HG02943 (cell line): ENCODE results near the gene ZNF710.

Experiments used
- ATAC-seq: cut with Tn5 transposase; IDR thresholded peaks from one replicate; pipeline ENCODE4 v1.9.1; 2021; ENCODE audit warnings: mild to moderate bottlenecking, low read depth, moderate library complexity; ENCODE audit not compliant: unreplicated experiment

The ZNF710 gene

DNA sequence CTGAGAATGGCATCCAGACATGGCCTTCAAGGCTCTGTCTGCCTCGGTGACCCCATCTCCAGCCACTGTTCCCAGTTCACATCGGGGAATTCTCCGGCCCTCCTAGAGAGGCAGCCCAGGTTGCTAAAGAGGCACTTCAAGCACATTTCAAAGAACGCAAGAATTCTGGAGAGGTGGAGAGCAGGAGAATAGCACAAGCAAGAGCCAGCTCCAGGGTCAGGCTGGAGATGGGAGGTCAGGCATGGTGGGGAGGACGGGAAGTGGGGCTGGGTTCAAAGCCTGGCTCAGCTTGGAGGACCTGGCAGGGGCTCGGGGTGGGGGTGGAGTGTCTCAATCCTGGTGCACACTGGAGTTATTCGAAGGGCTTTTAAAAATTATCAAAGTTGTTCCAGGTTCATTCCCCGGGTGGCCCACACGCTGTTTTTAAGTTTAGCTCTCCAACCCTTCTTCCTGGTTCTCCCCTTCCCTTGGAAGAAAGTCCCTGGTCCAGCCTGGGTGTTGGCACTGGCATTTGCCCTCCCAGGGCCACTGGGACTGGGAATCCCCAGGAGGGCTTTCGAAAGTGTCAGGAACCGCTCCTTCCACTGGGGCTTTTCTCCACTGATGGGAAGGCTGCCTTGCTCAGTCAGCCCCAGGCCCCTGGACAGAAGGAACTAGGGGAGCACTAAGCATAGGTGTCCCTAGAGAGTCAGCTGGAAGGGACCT is 35.8 kb downstream of the ZNF710 start:
- ATAC-seq: no peak

DNA sequence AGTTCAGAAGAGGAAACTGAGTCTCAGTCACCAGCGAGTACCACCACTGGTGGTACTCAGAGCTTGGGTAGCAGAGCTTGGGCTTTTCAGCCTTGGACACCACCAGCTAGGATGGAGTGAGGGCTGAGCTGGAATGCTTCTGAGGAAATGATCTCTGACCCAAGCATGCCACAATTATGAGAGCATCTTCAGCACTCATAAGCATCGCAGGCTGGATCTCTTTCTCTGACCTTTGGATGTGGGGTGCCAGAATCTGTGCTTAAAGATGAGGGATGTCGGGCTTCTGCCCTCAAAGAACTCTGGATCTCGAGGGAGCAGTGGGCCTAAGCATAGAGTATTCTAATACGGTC is 36.4 kb downstream of the ZNF710 start:
- ATAC-seq: no peak

DNA sequence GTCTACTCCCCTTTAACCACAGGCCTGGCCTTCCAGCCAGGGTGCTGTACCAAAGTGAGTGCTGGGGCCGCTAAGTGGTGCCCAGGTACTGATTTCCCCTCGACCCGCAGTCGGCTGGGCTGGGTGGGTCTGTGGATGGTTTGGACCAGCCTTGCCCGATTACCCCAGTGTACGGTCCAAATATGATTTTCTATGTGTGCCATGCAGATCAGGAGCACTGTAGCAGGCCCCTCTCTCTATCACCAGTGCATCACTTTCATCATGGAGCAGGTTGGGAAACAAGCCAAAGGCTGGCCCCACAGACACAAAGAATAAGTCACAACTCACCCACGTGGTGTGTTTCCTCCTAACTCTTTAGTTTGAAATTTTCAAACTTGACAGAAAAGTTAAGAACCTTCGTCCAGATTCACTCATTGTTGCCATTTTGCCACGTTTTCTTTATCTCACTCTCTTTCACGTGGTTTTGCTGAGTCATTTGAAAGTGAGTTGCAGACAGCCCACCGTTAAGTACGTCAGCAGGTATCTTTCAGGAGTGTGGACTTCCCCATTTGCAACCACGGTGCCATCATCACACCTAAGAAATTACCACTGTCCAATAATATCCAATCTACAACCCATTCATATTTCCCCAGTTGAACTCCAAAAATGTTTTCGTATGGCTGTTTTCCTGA is 37.0 kb downstream of the ZNF710 start:
- no peak for ATAC-seq

DNA sequence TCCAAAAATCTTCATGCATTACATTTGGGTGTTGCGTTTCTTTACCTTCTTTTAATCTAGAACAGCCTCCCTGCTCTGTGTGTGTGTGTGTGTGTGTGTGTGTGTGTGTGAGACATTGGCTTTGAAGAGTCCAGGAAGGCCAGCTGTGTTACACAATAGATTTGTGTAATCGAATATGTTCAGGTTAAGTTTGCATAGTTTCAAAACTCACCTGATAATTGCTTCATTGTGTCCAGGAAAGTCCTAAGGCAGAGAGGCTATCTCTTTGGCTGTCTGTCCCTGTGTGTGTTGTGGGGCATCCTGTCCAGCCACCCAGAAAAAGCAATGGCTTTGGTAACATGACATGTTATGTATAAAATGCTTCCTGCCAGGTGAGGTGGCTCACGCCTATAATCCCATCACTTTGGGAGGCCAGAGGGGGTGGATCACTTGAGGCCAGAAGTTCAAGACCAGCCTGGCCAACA is 37.5 kb downstream of the ZNF710 start:
- no peak for ATAC-seq

- no peak for ATAC-seq
Observed at GRCh38 chr15:90039996-90040395, 38.9 kb downstream of the ZNF710 start.

DNA sequence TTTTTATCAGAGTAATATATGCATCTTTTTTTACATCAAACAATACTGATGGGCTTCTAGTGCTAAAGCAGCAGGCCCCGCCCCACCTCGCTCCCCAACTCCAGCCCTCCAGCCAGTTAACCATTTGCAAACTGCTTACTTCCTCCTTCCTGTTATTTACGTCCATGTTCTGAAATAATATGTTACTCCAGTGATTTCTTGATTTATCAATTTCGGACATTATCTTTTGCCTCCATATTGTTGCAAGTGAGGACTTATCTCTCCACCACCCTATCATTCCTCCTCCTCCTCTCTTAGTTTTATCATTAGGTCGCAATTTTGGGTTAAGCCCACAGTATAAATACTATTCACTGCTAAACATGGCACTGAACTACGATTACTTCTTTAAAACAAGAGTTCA is 39.5 kb downstream of the ZNF710 start:
- no peak for ATAC-seq

DNA sequence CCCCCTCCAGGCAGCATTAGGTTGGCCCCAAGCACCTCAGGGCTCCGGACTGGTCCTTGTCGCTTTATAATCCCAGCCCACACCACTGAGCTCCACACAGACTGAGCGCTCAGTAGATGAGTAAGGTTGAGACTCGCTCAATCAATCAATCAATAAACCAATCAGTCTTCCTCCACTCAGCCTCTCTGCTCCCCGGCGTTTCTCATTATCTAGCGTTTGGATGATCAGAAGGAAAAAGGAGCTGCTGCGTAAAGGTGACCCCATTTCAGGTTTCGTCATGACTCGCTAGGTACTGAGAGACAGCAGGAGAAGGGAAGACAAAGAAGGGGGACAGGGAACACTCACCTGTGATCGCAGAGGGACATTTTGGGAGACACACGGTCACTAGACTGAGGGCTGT is 41.2 kb downstream of the ZNF710 start:
- ATAC-seq: no peak

DNA sequence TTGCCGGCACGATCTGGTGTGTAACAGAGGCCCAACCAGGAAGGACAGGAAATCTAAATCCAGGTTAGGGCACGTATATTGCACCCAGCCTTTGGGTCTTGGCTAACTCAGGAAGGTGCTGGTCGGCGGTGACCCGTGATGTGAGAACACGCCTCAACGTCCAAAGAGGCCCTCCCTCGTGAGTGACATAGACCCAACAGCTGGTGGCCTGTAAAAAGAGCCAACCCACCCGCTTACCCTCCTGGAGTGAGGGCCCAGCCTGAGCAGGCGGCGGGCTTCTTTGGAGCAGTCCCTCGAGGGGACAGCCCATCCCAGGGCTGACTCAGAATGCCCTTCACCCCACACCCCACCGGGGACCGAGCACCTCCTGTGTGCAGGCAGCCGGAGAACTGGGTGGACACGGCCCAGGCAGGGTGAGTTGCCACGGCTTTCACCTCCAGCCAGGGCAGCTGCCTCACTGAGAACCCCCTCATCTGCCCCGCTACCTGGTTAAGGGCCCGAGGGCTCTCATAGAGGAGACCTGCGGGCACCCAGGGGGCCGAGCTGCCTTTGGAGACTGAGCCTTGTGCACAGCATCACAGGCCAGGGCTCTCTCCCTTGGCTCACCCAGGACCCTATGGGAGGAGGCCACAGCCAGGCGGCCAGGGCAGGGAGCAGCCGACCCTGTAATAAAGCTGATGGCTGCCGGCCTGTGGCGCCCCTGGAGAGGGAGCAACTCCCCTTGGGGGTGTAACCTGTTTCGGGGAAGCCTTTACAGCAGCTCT is 41.8 kb downstream of the ZNF710 start:
- no peak for ATAC-seq

DNA sequence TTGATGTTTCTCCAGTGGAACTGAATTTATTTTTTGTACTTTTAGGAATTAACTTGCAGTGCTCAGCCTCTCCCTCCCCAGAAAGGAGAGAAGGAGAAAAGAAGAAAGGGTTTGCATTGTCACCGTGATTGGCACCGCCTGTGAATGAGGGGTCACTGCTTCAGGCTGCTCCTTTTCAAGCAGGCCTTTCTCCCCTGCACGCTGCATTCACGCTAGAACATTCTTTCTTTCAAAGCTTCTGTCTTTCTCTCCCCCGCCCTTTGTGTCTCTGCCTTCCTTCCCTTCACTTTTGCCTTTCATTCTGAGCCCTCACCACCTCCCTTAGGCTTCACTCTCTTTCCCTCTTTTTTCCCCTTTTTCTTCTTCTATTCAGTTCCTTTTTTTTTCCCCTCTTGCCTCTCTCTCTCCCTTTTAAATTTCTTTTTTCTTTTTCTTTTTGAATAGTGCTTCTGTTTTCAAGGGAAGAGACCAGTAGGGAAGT is 42.4 kb downstream of the ZNF710 start:
- no peak for ATAC-seq

GRCh38 chr15:90044191-90044590 is 43.1 kb downstream of the ZNF710 start:
- no peak for ATAC-seq

DNA sequence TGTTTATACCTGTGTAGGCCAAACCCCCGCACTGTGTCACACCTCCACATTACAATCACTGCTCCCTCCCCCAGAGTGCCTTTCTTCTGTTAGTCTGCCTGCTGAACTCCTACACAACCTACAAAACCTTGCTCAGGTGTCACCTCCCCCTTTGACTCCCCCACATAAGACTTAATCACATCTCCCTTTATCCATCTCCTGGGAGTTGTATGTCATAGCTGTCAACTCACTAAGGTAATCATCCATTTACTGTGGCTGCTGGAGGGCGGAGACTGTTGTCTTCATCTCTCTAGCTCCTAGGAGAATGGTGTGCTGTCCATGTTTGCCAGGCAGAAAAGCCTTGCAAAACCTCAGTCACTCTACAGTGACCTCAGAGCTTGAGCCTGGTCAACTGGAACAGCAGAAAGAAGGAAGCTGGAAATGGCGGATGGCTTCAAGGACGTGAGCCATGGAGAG is 43.8 kb downstream of the ZNF710 start:
- ATAC-seq: no peak

DNA sequence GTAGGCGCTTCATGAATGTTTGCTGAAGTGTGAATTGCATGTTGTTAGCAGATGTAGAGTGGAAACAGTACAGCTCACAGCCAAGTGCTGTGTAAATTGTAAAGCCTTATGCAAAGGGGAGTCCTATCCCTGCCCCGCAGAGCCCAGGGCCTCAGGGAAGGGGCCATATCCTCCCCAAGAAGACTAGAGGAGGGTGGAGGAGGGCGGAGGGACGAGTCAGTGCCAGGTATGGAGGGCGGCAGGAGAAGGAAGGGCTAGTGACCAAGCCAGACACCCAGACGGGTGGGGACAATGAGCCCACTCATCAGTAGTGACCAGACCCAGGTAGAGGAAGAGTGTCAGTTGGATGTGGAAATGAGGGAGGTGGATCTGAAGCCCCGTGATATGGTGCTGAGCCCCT is 45.2 kb downstream of the ZNF710 start:
- no peak for ATAC-seq

DNA sequence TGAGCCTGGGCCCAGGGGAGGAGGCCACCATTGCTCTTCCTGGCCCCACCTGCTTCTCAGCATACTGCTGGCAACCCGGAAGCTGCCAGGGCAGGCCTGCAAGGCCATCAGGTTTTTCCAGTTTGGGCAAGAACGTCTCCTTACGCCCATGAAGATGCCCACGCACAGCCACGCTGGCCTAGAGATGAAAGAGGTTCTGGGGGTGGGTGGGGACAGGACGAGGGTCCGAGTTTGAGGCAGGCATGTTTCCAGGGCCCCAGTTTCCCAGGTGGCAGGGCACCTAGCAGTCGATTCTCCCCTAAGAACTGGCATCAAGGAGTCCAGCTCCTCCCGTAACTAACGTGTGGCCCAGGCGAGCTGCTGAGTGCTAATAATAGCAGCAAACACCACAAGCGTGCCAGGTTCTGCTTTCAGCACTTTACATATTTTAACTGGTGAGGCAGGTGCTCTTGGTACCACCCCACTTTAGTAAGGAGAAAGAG is 45.8 kb downstream of the ZNF710 start:
- ATAC-seq: no peak

DNA sequence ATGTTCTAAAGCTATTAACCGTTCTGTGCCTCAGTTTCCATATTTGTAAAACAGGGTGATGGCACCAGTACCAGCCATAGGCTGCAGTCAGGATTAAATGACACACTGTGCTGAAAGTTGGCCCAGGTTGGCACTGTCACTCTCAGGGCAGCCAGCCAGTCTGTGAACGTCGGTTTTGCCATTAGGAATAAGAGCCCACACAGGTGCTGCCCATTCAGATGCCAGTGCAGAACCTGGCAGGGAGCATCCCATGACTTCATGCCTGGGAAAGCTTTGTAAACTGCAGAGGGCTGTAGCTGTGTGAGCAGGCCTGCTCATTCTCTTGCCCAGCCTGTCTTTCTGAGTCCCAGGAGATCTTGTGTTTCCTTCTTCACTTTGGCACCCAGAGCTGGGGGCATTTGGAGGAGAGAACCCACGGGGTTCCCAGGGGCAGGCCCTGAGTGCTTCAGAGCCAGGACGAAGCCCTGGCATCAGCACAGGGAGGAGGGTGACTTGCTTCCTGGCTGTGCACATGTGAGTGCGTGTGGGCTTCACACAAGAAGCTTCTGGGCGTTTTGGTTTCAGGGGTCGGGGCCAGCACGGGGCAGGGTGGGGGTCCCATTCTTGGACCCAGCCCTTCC is 46.9 kb downstream of the ZNF710 start:
- no peak for ATAC-seq

- ATAC-seq: no peak
Observed at GRCh38 chr15:90049030-90049429, 47.9 kb downstream of the ZNF710 start.

DNA sequence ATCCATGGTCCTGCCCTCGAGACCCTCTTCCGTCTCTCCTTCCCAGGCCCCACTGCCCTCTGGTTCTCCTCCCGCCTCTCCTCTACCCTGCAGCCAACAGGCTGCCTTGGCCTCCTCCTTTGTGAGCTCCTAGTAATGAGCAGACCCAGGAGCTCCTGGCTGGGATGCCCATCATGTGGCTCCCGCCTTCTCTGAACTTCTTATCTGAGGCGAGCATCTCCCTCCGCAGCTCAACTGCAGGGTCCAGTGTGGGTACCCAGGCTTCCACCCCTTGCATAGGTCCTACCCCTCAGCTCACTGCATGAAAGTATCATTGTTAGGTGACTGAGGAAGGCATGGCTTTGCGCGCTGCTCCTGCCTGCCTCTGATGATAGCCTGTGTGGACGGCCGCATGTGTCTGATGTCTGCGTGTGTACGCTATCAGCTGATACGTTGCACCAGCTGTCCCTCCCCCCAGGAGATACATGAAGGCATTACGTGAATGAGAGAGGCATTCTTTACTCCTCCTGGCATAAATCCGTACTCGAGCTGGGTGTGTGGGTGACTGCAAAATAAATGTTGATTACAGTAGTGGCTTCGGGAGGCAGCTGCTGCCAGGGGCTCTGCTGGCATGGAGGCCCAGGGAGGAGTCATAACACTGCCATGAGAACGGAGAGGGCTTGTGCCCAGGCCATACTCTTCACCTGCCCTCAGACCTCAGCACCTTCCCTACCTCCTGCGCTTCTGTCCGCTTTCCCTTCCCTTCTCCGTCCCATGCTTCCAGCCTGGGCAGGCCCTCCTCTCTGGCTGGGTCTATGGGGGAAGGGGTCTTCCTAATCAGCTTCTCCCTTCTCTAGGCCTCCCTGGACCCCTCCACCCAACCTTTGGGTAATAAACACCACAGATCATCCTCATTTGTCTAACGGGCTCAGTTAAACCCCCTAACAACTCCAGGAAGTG is 48.8 kb downstream of the ZNF710 start:
- ATAC-seq: no peak

DNA sequence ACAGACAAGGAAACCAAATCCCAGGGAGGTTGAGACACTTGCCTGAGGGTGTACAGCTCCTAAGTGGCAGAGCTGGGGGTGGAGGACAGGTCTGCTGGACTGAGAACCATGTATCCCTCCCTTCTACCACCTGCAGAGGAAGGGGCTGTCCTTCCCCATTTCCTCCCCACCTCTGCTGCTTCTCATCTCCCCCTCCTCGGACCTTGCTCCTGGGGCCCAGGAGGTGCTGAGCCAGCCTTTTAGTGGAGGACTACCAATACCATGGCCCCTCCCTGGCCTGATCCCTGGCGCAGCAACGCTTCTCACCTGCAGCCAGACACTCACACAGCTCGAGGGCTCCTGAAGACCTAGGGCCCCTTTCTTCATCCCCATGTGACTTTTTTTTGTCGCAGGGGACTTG is 50.8 kb downstream of the ZNF710 start:
- ATAC-seq: no peak

- ATAC-seq: no peak
Observed at GRCh38 chr15:90053685-90054466, 52.8 kb downstream of the ZNF710 start.

- ATAC-seq: no peak
Observed at GRCh38 chr15:90054618-90055097, 53.5 kb downstream of the ZNF710 start.
